Prostate gland (tissue), 2 donors: ENCODE results near the gene ALDH16A1. TPM values are rescaled to one million over a fixed set of nuclear protein-coding genes. Genes with fewer than 3 reads are reported as not detected.

Experiments
- DNase-seq: peaks from one replicate; pipeline ENCODE4 v3.0.0-alpha.2; 2019; ENCODE audit warnings: low spot score
- H3K27ac ChIP-seq, 2 donors: fragments of 200-600 bp; sonication (generic); 2 replicates each; pipeline ENCODE4 v1.5.1; 2017 to 2019
- H3K27me3 ChIP-seq: fragments of 200-600 bp; sonication (generic); replicated peaks from 2 replicates; pipeline ENCODE4 v1.5.1; 2019; ENCODE audit not compliant: insufficient read depth
- H3K36me3 ChIP-seq, 2 donors: fragments of 200-600 bp; sonication (generic); 1 replicate in 1 of 2; 2 replicates in 1 of 2; pipeline versions ENCODE4 v1.5.1 to v1.8.1; 2017 to 2019
- H3K4me1 ChIP-seq: fragments of 200-600 bp; sonication (generic); replicated peaks from 2 replicates; pipeline ENCODE4 v1.5.1; 2019
- H3K4me3 ChIP-seq, 2 donors: fragments of 200-600 bp; sonication (generic); 2 replicates each; pipeline ENCODE4 v1.5.1; 2017 to 2019
- H3K9me3 ChIP-seq: fragments of 200-600 bp; sonication (generic); 2 replicates; pipeline ENCODE4 v1.5.1; 2017
- CTCF ChIP-seq, 4 experiments: fragments of 200-600 bp in 2 of 4; fragments of 450-650 bp in 2 of 4; sonication (generic) in 2 of 4; IDR thresholded peaks; 1 replicate in 3 of 4; 2 replicates in 1 of 4; pipeline ENCODE4 v1.5.1; 2016 to 2019; ENCODE audit warnings: antibody characterized with exemption in 4 of 4, mild to moderate bottlenecking in 2 of 4, moderate library complexity in 2 of 4
- POLR2A ChIP-seq: fragments of 450-650 bp; IDR thresholded peaks from one replicate; pipeline ENCODE4 v1.6.1; 2016; ENCODE audit warnings: antibody characterized with exemption, mild to moderate bottlenecking
- POLR2AphosphoS5 ChIP-seq: sonication (generic); formaldehyde crosslinking; IDR thresholded peaks from one replicate; pipeline ENCODE4 v1.6.1; 2017; ENCODE audit warnings: antibody characterized with exemption
- WGBS: methylation state at CpG from one replicate; pipeline ENCODE4 v1.1.5; 2018; 5-methylcytosine and 5-hydroxymethylcytosine counted together
- intact Hi-C: fragments of 100-400 bp; cut with DNase I; formaldehyde crosslinking; loops from one replicate; pipeline ENCODE4 v1.14.2; 2022
- total RNA-seq, 2 donors: library from RNA; depleted of rRNA; stranded (reverse); fragments of >200 nt; gene quantifications; one replicate each; pipeline ENCODE4 v1.1.0, GENCODE V29; 2016

The ALDH16A1 gene
- total RNA-seq, 2 donors from 2014 or later: 24.3 to 42.0 TPM

- Histone ChIP-seq H3K9me3 (no peaks in the 10 kb centered on the region), H3K4me3 (no peak overlapping the region), H3K36me3 (no peaks in the 10 kb centered on the region), H3K4me1 (no peaks in the 10 kb centered on the region), H3K27ac (no peak overlapping the region), H3K27me3 (peaks cover 3% of the 10 kb centered on the region)
- DNase-seq: no peak
- TF ChIP-seq POLR2A: no peak
- TF ChIP-seq CTCF (IDR thresholded peaks at IDR 0.05): no peak
- TF ChIP-seq POLR2AphosphoS5: no peak
- intact Hi-C loops: no loop called here
- WGBS: 96% methylated on average over 3 of the region's 3 CpGs
Observed at GRCh38 chr19:49414256-49414655, 38.8 kb upstream of the ALDH16A1 start.

DNA sequence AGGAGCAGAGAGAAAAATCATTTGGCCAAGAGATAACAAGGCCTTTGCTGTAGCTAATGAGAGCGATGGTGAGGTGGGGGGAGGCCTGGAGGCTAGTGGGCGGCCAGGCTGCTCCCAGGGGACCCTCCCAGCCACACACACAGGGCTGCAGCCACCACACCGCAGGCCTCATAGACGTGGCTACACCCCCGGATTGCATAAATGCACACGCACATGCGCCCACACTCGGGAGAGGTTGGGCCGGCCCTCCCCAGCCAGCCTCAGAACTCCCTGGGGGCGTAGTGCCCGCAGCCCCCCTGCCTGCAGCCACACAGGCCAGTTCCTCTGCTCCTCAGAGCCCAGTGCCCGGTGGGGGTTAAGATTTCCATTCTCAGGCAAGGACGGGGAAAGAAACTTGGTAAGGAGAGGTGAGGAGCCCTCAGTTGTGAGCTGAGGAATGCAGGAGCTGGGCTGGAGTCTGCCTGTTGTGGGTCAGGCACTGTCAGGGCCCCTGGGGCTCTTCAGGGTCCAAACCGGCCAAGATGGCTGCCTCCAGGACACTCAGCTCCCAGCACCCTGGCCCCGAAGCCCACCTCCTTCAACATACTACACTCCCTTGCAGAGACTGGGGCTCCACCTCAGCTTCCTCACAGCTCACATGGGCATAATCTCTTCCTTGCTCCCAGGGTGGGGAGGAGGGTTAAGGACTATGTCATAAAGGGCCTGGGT lies 37.8 kb upstream of the ALDH16A1 start:
- Histone ChIP-seq H3K27me3 (peaks cover 8% of the 10 kb centered on the region), H3K4me3 (no peak overlapping the region), H3K27ac (no peak overlapping the region), H3K36me3 (no peaks in the 10 kb centered on the region), H3K4me1 (no peaks in the 10 kb centered on the region), H3K9me3 (no peaks in the 10 kb centered on the region)
- intact Hi-C loops: no loop called here
- no peak for DNase-seq
- WGBS: 60% methylated on average over 15 of the region's 15 CpGs
- TF ChIP-seq POLR2A (no peak), CTCF (IDR thresholded peaks at IDR 0.05) (no peak)

GRCh38 chr19:49415810-49416200 lies 37.2 kb upstream of the ALDH16A1 start:
- H3K36me3 ChIP-seq: no peaks in the 10 kb centered on the region
- WGBS: 81% methylated on average over 2 of the region's 2 CpGs
- peaks cover 13% of the 10 kb centered on the region for H3K27me3 ChIP-seq
- H3K4me3 ChIP-seq: no peak overlapping the region
- TF ChIP-seq POLR2AphosphoS5: no peak
- TF ChIP-seq CTCF (IDR thresholded peaks at IDR 0.05): no peak
- no peak for TF ChIP-seq POLR2A
- no peaks in the 10 kb centered on the region for H3K4me1 ChIP-seq
- intact Hi-C loops: no loop called here
- no peak for DNase-seq
- no peak overlapping the region for H3K27ac ChIP-seq
- no peaks in the 10 kb centered on the region for H3K9me3 ChIP-seq

GRCh38 chr19:49417088-49417487 lies 35.9 kb upstream of the ALDH16A1 start:
- H3K4me3 ChIP-seq: no peak overlapping the region
- H3K4me1 ChIP-seq: no peaks in the 10 kb centered on the region
- H3K36me3 ChIP-seq: no peaks in the 10 kb centered on the region
- no peaks in the 10 kb centered on the region for H3K9me3 ChIP-seq
- TF ChIP-seq CTCF (IDR thresholded peaks at IDR 0.05) (no peak), POLR2AphosphoS5 (no peak), POLR2A (no peak)
- intact Hi-C loops: no loop called here
- no peak overlapping the region for H3K27ac ChIP-seq
- DNase-seq: no peak
- 33% methylated on average over 7 of the region's 7 CpGs for WGBS
- H3K27me3 ChIP-seq: peaks cover 20% of the 10 kb centered on the region

GRCh38 chr19:49418511-49418910 lies 34.5 kb upstream of the ALDH16A1 start:
- intact Hi-C loops: no loop called here
- Histone ChIP-seq H3K4me1 (peaks cover 5% of the 10 kb centered on the region), H3K27me3 (peaks cover 35% of the 10 kb centered on the region), H3K4me3 (no peak overlapping the region), H3K36me3 (no peaks in the 10 kb centered on the region), H3K9me3 (no peaks in the 10 kb centered on the region), H3K27ac (no peak overlapping the region)
- no peak for TF ChIP-seq POLR2AphosphoS5
- no peak for TF ChIP-seq CTCF (IDR thresholded peaks at IDR 0.05)
- TF ChIP-seq POLR2A: no peak
- DNase-seq: no peak
- WGBS: 72% methylated on average over 5 of the region's 5 CpGs
